GM19438 (cell line): ENCODE measurements around the gene GRAMD4.

ENCODE experiments used
- ATAC-seq: cut with Tn5 transposase; IDR thresholded peaks from one replicate; pipeline ENCODE4 v1.9.1; 2021; ENCODE audit warnings: low read depth; ENCODE audit not compliant: unreplicated experiment

Gene GRAMD4

DNA sequence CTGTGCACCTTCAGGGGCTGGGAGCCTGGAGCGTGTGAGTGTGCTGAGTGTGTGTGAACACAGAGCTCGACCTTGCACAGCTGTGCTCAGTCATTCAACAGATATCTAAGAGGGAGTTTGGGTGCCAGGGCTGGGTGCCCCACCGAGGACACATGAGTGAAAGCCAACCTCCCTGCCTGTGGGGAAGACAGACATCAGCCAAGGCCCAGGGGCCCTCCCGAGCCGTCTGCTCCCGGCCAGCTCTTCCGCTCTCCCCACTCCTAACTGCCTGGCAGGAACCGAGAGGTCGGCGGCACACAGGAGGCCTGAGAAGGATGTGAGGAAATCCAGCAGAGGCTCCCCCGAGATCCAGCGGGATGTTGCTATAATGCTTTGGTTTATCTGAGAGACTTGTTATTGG, 85.9 kb downstream of the GRAMD4 start:
- no peak for ATAC-seq

- ATAC-seq: no peak
These were observed 87.1 kb downstream of the GRAMD4 start for GRCh38 chr22:46707305-46707704.

GRCh38 chr22:46707827-46708570, 87.8 kb downstream of the GRAMD4 start:
- ATAC-seq: no peak

GRCh38 chr22:46708766-46709330, 88.7 kb downstream of the GRAMD4 start:
- no peak for ATAC-seq

GRCh38 chr22:46710806-46711205, 90.6 kb downstream of the GRAMD4 start:
- ATAC-seq: no peak

DNA sequence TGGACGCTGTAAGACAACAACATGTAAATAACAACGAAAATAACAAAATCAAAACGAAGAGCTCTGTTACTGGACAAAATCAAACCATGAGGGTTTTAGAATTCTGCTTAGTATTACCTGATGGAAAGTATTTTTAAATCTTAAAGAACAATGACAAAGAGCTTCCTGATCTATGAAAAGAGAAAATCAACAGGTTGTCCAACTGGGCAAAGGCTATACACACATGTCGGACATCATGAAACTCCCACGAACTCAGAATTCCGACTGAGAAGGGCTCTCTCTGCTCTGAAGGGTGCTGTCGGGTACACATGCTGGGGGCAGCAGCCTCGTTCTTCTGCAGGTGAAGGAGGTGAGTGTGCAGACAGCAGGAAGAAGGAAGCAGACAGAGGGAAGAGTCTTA, 92.1 kb downstream of the GRAMD4 start:
- ATAC-seq: no peak

GRCh38 chr22:46714550-46714949, 94.4 kb downstream of the GRAMD4 start:
- ATAC-seq: no peak

- no peak for ATAC-seq
These were observed 99.7 kb downstream of the GRAMD4 start for GRCh38 chr22:46719921-46720320.

DNA sequence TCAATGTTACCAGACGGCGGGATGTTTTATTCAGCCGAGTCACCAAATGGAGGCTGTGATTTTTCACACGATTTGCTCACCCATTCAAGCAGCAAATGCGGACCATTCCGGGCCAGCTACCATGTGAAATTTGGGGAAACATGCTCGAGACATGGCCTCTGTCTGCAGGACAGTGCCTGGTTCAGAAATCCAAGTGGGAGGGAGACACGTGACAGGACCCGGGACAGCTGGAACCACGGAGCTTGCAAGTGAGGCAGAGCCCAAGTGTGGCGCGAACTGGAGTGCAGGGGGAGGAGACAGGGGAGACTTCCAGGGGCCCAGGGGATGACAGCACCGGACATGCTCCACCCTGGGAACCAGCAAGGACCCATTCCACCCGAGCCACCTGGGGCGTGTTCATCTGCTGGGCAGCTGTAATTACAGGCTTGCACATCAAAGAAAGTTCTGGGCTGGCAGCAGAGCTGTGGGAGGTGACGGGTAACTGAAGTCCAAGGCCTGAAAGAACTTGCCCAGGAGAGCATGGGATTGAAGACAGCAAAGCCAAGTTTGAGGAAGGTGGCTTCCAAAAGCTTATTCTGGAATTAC, 101.4 kb downstream of the GRAMD4 start:
- no peak for ATAC-seq

DNA sequence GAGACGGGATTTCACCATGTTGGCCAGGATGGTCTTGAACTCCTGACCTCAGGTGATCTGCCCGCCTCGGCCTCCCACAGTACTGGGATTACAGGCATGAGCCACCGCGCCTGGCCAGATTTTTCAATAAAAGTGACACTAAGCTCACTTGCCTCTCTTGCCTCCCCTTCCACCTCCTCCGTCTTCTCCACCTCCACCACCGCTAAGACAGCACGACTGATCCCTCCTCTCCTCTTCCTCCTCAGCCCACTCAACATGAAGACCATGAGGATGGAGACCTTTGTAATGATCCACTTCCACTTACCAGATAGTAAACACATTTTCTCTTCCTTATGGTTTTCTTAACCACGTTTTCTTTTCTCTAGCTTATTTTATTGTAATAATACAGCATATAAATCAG, 103.7 kb downstream of the GRAMD4 start:
- ATAC-seq: no peak

DNA sequence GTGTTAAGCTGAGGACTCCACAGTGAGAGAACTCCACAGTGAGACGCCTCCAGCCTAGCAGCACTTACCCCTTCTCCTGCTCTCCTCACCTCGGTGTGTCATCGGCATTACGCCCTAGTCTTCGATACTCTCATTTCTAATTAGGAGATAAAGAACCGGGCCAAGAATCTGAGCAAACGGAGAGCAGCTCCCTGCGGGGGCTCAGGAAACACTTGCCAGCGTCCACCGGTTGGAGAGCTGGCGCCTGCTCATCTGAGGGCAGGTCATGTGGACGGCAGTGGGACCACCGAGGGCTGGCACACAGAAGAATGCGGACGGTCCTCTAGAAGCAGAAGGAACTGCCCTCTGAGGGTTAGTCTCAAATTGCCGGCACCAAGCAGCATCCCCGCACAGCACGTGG, 104.9 kb downstream of the GRAMD4 start:
- ATAC-seq: no peak

DNA sequence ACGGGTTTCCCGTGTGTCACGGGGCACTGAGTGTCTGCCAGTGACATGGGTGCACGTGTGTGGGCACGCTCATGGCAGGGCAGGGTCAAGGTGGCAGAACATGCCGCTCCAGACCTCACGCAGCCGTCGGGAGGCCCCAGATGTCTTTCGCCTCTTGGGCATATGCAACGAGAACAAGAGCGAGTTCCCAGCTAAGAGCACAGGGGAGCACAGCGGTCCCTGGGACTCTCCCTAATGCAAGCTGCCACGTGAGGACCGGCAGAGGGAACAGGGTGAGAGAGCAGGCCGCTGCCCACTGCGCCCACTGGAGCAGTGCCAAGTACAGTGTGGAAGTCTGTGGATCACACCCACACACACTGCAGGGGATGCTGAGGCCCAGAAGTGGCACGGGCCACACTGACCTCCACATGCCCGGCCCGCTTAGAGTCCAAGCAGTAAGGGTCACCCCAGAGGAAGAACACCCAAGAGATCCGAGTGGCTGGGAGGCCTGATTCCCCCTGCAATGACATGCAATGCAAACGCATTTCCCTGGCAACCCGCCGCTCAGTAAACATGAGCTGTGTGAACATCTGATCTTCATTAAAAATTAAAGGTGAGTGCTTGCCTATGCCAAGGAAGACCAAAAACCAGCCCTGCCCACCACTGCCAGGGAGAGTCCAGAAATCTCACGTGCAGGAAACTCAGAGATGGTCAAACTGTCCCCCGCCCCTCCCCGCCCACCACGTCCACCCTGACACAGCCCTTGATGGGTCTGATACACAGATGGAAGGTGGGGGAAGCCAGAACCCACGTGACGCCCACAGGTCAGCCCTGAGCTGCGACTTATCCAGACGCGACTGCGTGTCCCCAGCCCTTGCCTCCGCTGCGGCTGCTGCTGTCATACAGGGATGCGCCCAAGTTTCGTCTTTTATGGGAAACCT, 106.1 kb downstream of the GRAMD4 start:
- no peak for ATAC-seq

DNA sequence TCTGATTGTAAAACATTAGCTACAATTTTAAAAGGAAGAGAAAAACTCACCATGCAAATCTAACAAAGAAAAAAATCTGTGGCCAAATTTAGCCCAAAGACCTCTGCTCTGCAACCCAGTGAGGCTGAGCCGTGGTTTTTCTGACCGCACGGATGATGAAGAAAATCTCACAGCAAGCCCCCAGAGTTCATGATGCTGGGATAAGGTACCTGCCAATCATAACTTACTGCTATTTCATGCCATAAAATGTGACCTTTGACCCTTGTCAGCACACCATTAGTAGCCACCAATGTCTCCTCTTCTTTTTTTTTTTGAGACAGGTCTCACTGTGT, 106.8 kb downstream of the GRAMD4 start:
- ATAC-seq: no peak

DNA sequence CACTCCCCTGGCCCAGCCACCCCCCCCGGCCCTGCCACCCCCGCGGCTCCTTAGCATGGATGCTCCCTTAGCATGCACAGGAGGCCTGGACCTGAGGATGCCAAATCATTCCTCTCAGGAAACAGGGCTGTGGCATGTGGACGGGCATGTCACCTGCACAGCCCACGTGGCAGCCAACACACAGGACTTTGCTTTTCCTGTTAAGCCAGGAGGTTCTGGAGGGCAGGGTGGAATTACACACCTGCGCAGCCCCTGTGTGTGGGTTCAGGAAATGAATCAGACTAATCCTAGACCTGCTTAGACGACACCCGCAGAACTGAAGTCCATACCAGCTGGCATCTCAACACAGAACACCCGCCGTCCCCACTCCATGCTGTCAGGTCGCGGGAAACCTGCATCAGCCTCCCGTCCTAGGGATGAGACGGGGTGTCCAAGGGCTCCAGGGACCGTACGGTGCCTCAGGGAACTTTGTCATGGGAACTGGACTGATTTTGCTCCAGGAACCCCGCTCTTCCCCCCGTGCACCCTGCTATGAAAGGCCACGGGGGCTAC, 107.7 kb downstream of the GRAMD4 start:
- ATAC-seq: no peak

- ATAC-seq: no peak
These were observed 108.3 kb downstream of the GRAMD4 start for GRCh38 chr22:46728470-46728869.
